ENCODE results near the gene KLHDC7A. TPM values are rescaled to one million over a fixed set of nuclear protein-coding genes. Genes with fewer than 3 reads are reported as not detected.

KLHDC7A gene
- polyA plus RNA-seq (2013, experiment 1 of 2) = 0.15 TPM
- 0.20 TPM for polyA plus RNA-seq (2013, experiment 2 of 2)

DNA sequence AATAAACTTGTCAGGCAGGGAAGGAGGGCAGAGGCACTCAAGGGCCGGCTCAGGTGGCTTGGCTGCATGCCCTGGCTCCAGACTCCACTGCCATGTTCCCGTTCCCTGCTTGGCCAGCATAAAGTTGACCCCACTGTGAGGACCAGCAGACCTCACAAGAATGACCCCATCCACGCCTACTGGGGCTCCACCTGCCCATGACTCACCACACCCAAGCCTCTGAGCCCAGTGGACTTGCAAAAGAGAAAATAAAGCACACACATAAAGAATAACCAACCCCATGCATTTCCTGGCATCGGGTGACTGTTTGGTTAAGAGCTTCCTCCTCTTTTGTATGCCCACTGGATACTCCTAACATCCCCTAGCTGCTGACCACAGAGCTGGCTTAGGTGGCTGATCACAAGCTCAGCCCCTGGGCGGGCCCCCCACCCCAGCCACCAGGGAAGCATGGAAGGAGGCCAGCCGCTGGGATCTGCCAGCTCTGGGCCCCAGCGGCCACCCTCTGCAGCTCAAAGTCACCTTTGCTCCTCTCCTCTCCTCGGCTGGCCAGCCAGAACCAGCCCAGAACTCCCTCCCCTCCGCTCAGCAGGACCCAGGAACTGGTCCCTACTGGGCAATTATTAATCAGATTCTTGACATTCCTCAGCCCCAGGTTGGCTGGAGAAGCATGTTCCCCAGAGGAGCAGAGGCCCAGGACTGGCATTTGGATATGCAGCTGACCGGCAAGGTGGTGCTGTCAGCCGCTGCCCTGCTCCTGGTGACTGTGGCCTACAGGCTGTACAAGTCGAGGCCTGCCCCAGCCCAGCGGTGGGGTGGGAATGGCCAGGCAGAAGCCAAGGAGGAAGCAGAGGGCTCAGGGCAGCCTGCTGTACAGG is at the start of gene KLHDC7A:
TSS of gene KLHDC7A (plus strand) at position 616 of the 875 bp plus-strand sequence. CDS start at position 668, 52 bp downstream.
- no peaks in the 10 kb centered on the region for H3K9me3 ChIP-seq (ENCODE audit: control insufficient read depth, low read length)
- H3K36me3 ChIP-seq (ENCODE audit: control insufficient read depth, insufficient read depth, low read length) = no peaks in the 10 kb centered on the region
- H3K27ac ChIP-seq (ENCODE audit: low read depth, low read length, severe bottlenecking) = no peak within 1 kb of the TSS
- H3K4me3 ChIP-seq (ENCODE audit: extremely low read depth, insufficient read depth, low read length, poor library complexity, severe bottlenecking) = no peak within 1 kb of the TSS
- peaks cover 12% of the 10 kb centered on the region for H3K4me1 ChIP-seq (ENCODE audit: control insufficient read depth, insufficient read depth, low read length, poor library complexity, severe bottlenecking)
- 26 to 30% methylated on average over 12 of the region's 13 CpGs for WGBS, 2 experiments (ENCODE audit: insufficient coverage in 2 of 2)

DNA sequence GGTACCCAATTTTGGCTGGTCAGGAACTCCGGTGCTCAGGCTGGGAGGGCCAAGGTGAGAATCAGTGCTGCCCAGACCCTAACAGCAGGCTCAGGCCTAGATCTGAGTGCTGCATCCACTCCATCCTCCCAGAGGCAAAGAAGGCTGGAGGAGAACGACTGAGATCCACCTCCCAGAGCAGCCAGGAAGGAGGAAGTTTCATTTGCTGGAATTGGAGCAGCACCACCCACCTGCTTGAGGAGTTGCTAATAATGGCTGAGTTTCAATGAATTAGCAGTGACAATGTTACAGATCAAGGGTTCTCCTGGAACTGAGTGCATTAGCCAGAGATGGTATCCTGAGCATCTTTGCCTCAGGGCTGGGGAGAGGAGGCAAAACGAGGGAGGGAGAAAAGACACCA is 46.7 kb upstream of the KLHDC7A start:
- H3K27ac ChIP-seq (ENCODE audit: low read depth, low read length, severe bottlenecking) = no peak overlapping the region
- H3K9me3 ChIP-seq (ENCODE audit: control insufficient read depth, low read length) = no peaks in the 10 kb centered on the region
- H3K4me1 ChIP-seq (ENCODE audit: control insufficient read depth, insufficient read depth, low read length, poor library complexity, severe bottlenecking) = no peaks in the 10 kb centered on the region
- no peak overlapping the region for H3K4me3 ChIP-seq (ENCODE audit: extremely low read depth, insufficient read depth, low read length, poor library complexity, severe bottlenecking)
- H3K36me3 ChIP-seq (ENCODE audit: control insufficient read depth, insufficient read depth, low read length) = no peaks in the 10 kb centered on the region
- WGBS, 2 experiments (ENCODE audit: insufficient coverage in 2 of 2) = 76 to 83% methylated on average over 1 to 3 of the region's 3 CpGs

DNA sequence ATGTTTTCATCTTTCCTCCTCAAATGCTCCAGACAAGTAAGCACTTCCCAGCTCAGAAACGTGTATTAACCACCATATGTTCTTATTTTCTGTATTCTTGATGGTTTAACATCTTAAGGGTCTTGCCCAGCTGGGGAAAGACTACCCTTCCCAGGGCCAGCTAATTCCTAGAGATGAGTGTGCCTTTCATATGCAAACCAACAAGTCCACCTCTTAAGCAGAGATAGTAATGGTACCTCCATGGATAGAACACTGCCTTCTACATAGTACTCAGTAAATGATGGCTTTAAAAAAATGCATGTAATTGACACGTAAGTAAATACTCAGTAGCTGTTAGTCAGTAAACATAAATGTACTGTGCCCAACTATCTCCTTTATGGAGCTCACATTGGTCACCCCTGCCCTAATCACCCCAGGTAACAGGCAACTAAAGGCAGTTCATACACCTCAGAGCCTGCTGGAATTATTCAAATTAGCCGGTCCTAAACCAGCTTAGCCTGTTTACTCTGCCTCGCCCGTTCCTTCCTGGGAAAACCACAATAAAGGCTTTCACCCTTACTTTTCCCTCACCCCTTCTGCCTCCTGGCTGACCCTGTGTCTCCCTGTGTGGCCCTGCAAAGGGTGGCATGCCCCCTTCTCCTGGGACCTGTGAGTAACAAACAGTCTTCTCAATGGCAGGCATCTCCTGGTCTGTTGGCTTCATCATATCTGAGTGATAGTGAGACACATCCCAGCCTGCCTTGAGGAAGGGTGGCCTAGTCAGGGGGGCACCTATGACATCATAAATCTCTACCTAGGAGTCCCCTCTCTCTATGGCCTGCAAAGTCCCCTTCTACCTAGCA is 40.1 kb upstream of the KLHDC7A start:
- Histone ChIP-seq H3K4me1 (ENCODE audit: control insufficient read depth, insufficient read depth, low read length, poor library complexity, severe bottlenecking) (no peaks in the 10 kb centered on the region), H3K4me3 (ENCODE audit: extremely low read depth, insufficient read depth, low read length, poor library complexity, severe bottlenecking) (no peak overlapping the region), H3K36me3 (ENCODE audit: control insufficient read depth, insufficient read depth, low read length) (no peaks in the 10 kb centered on the region), H3K27ac (ENCODE audit: low read depth, low read length, severe bottlenecking) (no peak overlapping the region), H3K9me3 (ENCODE audit: control insufficient read depth, low read length) (no peaks in the 10 kb centered on the region)
- WGBS, 2 experiments (ENCODE audit: insufficient coverage in 2 of 2) = 78 to 81% methylated on average over 3 to 5 of the region's 5 CpGs

DNA sequence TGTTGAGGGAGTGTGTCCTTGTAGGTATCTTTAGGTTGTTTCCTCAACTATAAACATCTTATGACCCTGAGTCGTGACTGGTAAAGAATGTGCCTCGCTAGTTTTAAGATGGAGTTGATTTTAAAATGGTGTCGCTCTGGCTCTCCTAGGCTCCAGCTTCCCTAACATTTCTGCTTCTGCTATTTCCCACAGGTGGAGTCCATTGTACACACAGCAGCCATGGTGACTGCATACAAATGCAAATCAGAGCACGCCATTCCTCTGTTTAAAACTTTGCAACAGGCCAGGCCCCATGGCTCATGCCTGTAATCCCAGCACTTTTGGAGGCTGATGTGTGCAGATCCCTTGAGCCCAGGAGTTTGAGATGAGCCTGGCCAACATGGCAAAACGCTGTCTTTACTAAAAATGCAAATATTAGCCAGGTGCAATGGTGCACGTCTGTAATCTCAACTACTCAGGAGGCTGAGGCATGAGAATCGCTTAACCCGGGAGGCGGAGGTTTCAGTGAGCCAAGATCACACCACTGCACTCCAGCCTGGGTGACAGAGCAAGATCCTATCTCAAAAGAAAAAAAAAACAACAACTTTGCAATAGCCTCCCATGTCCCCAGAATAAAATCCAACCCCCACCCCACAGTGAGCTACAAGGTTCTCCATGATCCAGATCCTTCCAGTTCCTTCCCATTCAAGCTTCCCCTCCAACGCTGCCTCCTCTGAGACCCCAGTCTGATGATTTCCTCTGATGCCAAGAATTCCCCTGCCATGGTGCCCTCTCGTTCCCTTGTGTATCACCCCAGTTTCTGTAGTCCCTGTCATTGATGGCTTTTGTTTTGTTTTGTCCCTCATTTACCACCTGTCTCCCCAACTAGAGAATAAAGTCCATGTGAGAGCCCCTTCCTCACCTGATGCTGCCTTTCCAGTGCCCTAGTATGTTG is 36.9 kb upstream of the KLHDC7A start:
- Histone ChIP-seq H3K27ac (ENCODE audit: low read depth, low read length, severe bottlenecking) (no peak overlapping the region), H3K9me3 (ENCODE audit: control insufficient read depth, low read length) (no peaks in the 10 kb centered on the region), H3K36me3 (ENCODE audit: control insufficient read depth, insufficient read depth, low read length) (no peaks in the 10 kb centered on the region), H3K4me3 (ENCODE audit: extremely low read depth, insufficient read depth, low read length, poor library complexity, severe bottlenecking) (no peak overlapping the region), H3K4me1 (ENCODE audit: control insufficient read depth, insufficient read depth, low read length, poor library complexity, severe bottlenecking) (no peaks in the 10 kb centered on the region)
- 88 to 91% methylated on average over 8 to 9 of the region's 11 CpGs for WGBS, 2 experiments (ENCODE audit: insufficient coverage in 2 of 2)

DNA sequence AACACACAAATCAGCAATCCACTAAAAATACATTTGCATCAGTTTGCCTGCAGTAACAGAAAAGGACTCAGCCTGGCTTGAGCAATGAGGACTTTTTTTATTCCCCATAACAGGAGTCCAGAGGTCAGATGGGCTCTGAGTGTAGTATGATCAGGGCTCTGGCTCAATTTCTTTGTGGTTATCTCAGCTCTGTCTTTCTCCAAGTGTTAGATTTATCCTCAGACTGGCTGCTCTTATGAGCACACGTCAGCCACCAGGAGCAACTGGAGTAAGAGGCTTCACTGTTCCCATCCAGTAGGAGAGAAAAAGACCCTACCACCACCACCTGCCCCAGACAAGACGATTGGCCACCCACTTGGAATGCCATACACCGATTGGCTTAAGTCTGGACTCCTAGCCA is 36.2 kb upstream of the KLHDC7A start:
- 100% methylated on average over 1 of the region's 3 CpGs; no CpG with 5 or more reads in 1 of the 2 experiments for WGBS, 2 experiments (ENCODE audit: insufficient coverage in 2 of 2)
- Histone ChIP-seq H3K9me3 (ENCODE audit: control insufficient read depth, low read length) (no peaks in the 10 kb centered on the region), H3K4me1 (ENCODE audit: control insufficient read depth, insufficient read depth, low read length, poor library complexity, severe bottlenecking) (no peaks in the 10 kb centered on the region), H3K27ac (ENCODE audit: low read depth, low read length, severe bottlenecking) (no peak overlapping the region), H3K4me3 (ENCODE audit: extremely low read depth, insufficient read depth, low read length, poor library complexity, severe bottlenecking) (no peak overlapping the region), H3K36me3 (ENCODE audit: control insufficient read depth, insufficient read depth, low read length) (no peaks in the 10 kb centered on the region)

DNA sequence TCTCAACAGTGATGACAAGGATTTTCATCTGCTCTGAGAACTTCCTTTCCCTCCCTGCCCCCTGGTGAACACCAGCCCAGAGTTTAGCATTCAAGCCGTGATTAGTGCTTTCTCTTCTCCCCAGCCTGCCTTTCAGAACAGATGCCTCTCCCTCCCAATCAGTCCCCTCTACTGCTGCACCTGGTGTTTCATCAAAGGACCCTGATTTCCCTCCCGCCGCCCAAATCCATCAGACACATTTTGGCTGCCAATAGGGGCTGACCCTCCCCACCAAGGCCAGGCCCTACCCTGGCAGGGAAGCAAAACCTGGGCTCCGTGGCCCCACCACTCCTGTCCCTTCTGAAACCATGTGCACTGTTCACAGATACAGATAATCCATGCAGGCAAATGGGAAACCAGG is 34.0 kb upstream of the KLHDC7A start:
- Histone ChIP-seq H3K27ac (ENCODE audit: low read depth, low read length, severe bottlenecking) (no peak overlapping the region), H3K9me3 (ENCODE audit: control insufficient read depth, low read length) (no peaks in the 10 kb centered on the region), H3K36me3 (ENCODE audit: control insufficient read depth, insufficient read depth, low read length) (no peaks in the 10 kb centered on the region), H3K4me1 (ENCODE audit: control insufficient read depth, insufficient read depth, low read length, poor library complexity, severe bottlenecking) (no peaks in the 10 kb centered on the region), H3K4me3 (ENCODE audit: extremely low read depth, insufficient read depth, low read length, poor library complexity, severe bottlenecking) (no peak overlapping the region)
- 76 to 80% methylated on average over 4 of the region's 4 CpGs for WGBS, 2 experiments (ENCODE audit: insufficient coverage in 2 of 2)

DNA sequence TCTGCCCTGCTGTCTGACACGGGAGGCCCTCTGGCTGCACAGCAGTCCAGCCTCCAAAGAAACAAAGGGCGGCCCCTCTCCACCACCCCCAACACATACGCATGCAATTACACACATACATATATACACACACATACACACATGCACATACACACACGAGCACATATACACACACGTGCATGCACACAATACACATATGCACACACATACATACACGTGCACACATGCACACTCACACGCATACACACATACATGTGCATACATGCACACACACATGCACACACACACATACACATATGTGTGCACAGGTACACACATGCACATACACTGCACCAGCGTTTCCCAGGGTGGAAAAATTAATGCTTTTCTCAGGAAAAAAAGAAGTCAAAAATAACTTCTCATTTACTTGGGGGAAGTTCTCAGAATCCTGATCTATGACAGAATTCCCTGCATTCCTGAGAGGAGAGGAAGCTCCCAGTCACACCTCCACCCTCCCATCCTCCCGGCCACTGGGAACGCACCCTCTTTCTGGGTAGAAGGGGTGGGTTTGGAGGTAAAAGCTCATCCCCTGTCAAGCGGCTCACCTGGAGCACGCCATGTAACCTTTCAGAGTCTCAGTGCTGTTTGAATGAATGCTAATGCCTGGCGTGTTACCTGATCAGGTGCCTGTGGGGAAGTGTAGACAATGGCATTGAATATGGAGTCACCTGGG is 33.1 kb upstream of the KLHDC7A start:
- 88 to 94% methylated on average over 7 to 10 of the region's 13 CpGs for WGBS, 2 experiments (ENCODE audit: insufficient coverage in 2 of 2)
- no peak overlapping the region for H3K27ac ChIP-seq (ENCODE audit: low read depth, low read length, severe bottlenecking)
- H3K4me3 ChIP-seq (ENCODE audit: extremely low read depth, insufficient read depth, low read length, poor library complexity, severe bottlenecking) = no peak overlapping the region
- H3K36me3 ChIP-seq (ENCODE audit: control insufficient read depth, insufficient read depth, low read length) = no peaks in the 10 kb centered on the region
- no peaks in the 10 kb centered on the region for H3K4me1 ChIP-seq (ENCODE audit: control insufficient read depth, insufficient read depth, low read length, poor library complexity, severe bottlenecking)
- H3K9me3 ChIP-seq (ENCODE audit: control insufficient read depth, low read length) = no peaks in the 10 kb centered on the region

DNA sequence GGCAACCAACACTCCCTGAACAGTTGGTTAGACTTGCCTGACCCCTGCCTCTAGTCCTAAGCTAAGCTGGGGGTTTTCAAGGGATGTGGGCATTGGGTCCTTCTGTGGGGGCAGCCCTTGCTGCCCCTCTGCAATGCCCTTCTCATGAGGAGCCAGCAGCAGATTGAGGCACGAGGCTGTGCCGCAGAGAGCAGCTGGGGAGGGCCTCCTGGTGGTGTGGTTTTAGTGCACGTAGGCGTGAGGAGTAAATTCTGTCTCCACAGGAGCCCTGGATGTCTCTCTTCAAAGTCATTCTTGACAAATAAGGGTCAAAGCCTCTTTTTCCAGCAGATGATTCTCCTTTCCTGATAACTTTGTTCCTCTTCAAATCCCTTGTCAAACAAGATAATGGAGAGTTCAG is 31.8 kb upstream of the KLHDC7A start:
- 31 to 67% methylated on average over 4 of the region's 4 CpGs for WGBS, 2 experiments (ENCODE audit: insufficient coverage in 2 of 2)
- Histone ChIP-seq H3K4me3 (ENCODE audit: extremely low read depth, insufficient read depth, low read length, poor library complexity, severe bottlenecking) (no peak overlapping the region), H3K9me3 (ENCODE audit: control insufficient read depth, low read length) (no peaks in the 10 kb centered on the region), H3K36me3 (ENCODE audit: control insufficient read depth, insufficient read depth, low read length) (no peaks in the 10 kb centered on the region), H3K27ac (ENCODE audit: low read depth, low read length, severe bottlenecking) (no peak overlapping the region), H3K4me1 (ENCODE audit: control insufficient read depth, insufficient read depth, low read length, poor library complexity, severe bottlenecking) (no peaks in the 10 kb centered on the region)

DNA sequence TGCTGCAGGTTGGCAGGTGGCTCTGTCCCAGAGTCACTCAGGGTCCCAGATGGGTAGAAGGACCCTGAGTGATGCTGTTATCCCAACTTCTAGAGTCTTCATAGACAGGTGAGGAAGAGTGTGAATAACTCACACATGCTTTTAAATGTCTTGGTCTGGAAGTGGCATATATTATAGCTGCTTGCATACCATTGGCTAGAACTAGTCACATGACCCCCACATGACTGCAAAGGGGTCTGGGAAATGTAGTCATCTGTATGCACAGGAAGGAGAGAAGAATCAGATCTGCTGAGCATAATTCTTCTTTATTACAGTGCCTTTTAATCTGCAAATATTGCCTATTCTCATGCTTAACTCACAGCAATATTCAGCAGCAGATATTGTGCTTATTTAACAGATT is 28.2 kb upstream of the KLHDC7A start:
- Histone ChIP-seq H3K4me3 (ENCODE audit: extremely low read depth, insufficient read depth, low read length, poor library complexity, severe bottlenecking) (no peak overlapping the region), H3K9me3 (ENCODE audit: control insufficient read depth, low read length) (no peaks in the 10 kb centered on the region)

More for the DNA sequence above, 28.2 kb upstream of the KLHDC7A start:
- Histone ChIP-seq H3K36me3 (ENCODE audit: control insufficient read depth, insufficient read depth, low read length) (no peaks in the 10 kb centered on the region), H3K27ac (ENCODE audit: low read depth, low read length, severe bottlenecking) (no peak overlapping the region), H3K4me1 (ENCODE audit: control insufficient read depth, insufficient read depth, low read length, poor library complexity, severe bottlenecking) (no peaks in the 10 kb centered on the region)

Data from mesodermal cell (in vitro differentiated cells).